ENCODE measurements around the gene TUBGCP2. TPM values are rescaled to one million over a fixed set of nuclear protein-coding genes. Genes with fewer than 3 reads are reported as not detected.

Gene TUBGCP2
- total RNA-seq, 2 experiments from 2014 or later = 52.3 to 58.2 TPM

- peaks cover 4% of the 10 kb centered on the region for H3K4me1 Mint-ChIP-seq
- no peaks in the 10 kb centered on the region for H3K36me3 Mint-ChIP-seq (ENCODE audit: low read depth)
- no peak for DNase-seq
- H3K4me3 Mint-ChIP-seq = no peak overlapping the region
- H3K27me3 Mint-ChIP-seq = peaks cover 5% of the 10 kb centered on the region
- no peaks in the 10 kb centered on the region for H3K9me3 Mint-ChIP-seq
- ChIA-PET CTCF (interaction anchor here (1.6 kb wide), 1 partner anchor 21 kb away, joined by 4 read pairs; no protein-coding TSS in a partner anchor), POLR2A (interaction anchor here (1.2 kb wide), 1 partner anchor 43 kb away, joined by 3 read pairs; no protein-coding TSS in a partner anchor)
- no peak overlapping the region for H3K27ac Mint-ChIP-seq
Observed at GRCh38 chr10:133350950-133351329, 42.3 kb upstream of the TUBGCP2 start.

GRCh38 chr10:133350283-133350949 lies 41.7 kb upstream of the TUBGCP2 start:
- H3K27me3 Mint-ChIP-seq = peaks cover 9% of the 10 kb centered on the region

GRCh38 chr10:133349577-133350011 lies 40.9 kb upstream of the TUBGCP2 start:
- Mint-ChIP-seq H3K27ac (no peak overlapping the region), H3K36me3 (ENCODE audit: low read depth) (no peaks in the 10 kb centered on the region), H3K27me3 (peaks cover 14% of the 10 kb centered on the region), H3K4me3 (no peak overlapping the region), H3K9me3 (no peaks in the 10 kb centered on the region), H3K4me1 (peaks cover 4% of the 10 kb centered on the region)
- CTCF ChIA-PET = no interaction called here
- DNase-seq = no peak
- POLR2A ChIA-PET = no interaction called here

More at GRCh38 chr10:133350283-133350949, 41.7 kb upstream of the TUBGCP2 start:
- H3K9me3 Mint-ChIP-seq = no peaks in the 10 kb centered on the region
- H3K4me3 Mint-ChIP-seq = no peak overlapping the region
- ChIA-PET CTCF (interaction anchor here (1.6 kb wide), 1 partner anchor 21 kb away, joined by 4 read pairs; no protein-coding TSS in a partner anchor), POLR2A (interaction anchor here (1.2 kb wide), 1 partner anchor 42 kb away, joined by 3 read pairs; no protein-coding TSS in a partner anchor)
- no peaks in the 10 kb centered on the region for H3K36me3 Mint-ChIP-seq (ENCODE audit: low read depth)
- no peak for DNase-seq
- no peak overlapping the region for H3K27ac Mint-ChIP-seq
- peaks cover 4% of the 10 kb centered on the region for H3K4me1 Mint-ChIP-seq

GRCh38 chr10:133349160-133349568 lies 40.5 kb upstream of the TUBGCP2 start:
- peaks cover 15% of the 10 kb centered on the region for H3K27me3 Mint-ChIP-seq
- peaks cover 5% of the 10 kb centered on the region for H3K4me1 Mint-ChIP-seq
- H3K27ac Mint-ChIP-seq = no peak overlapping the region
- no peaks in the 10 kb centered on the region for H3K36me3 Mint-ChIP-seq (ENCODE audit: low read depth)
- H3K4me3 Mint-ChIP-seq = no peak overlapping the region
- ChIA-PET CTCF (no interaction called here), POLR2A (no interaction called here)
- no peak for DNase-seq
- no peaks in the 10 kb centered on the region for H3K9me3 Mint-ChIP-seq

- DNase-seq = no peak
- Mint-ChIP-seq H3K27ac (no peak overlapping the region), H3K4me3 (no peak overlapping the region), H3K9me3 (no peaks in the 10 kb centered on the region), H3K36me3 (ENCODE audit: low read depth) (no peaks in the 10 kb centered on the region), H3K4me1 (peaks cover 9% of the 10 kb centered on the region), H3K27me3 (peaks cover 16% of the 10 kb centered on the region)
- ChIA-PET CTCF (interaction anchor here (1.0 to 1.1 kb wide), 2 partner anchors 18 kb away, joined by 3 to 6 read pairs; no protein-coding TSS in a partner anchor), POLR2A (interaction anchor here (0.6 kb wide), 1 partner anchor 11 kb away, joined by 3 read pairs; the partner anchor contains the start of gene CALY)
Observed at GRCh38 chr10:133347710-133348517, 39.2 kb upstream of the TUBGCP2 start.

- H3K36me3 Mint-ChIP-seq (ENCODE audit: low read depth) = no peaks in the 10 kb centered on the region
- ChIA-PET POLR2A (no interaction called here), CTCF (interaction anchor here (0.8 kb wide), 1 partner anchor 17 kb away, joined by 3 read pairs; no protein-coding TSS in a partner anchor)
- H3K4me1 Mint-ChIP-seq = peaks cover 9% of the 10 kb centered on the region
- no peak for DNase-seq
- H3K27ac Mint-ChIP-seq = no peak overlapping the region
- peaks cover 20% of the 10 kb centered on the region for H3K27me3 Mint-ChIP-seq
- H3K4me3 Mint-ChIP-seq = no peak overlapping the region
- H3K9me3 Mint-ChIP-seq = no peaks in the 10 kb centered on the region
Observed at GRCh38 chr10:133346413-133346812, 37.7 kb upstream of the TUBGCP2 start.

GRCh38 chr10:133344236-133344635 lies 35.6 kb upstream of the TUBGCP2 start:
- peaks cover 19% of the 10 kb centered on the region for H3K27me3 Mint-ChIP-seq
- ChIA-PET CTCF (interaction anchor here (1.2 kb wide), 1 partner anchor 15 kb away, joined by 4 read pairs; no protein-coding TSS in a partner anchor), POLR2A (no interaction called here)
- DNase-seq = no peak
- no peak overlapping the region for H3K27ac Mint-ChIP-seq
- H3K4me1 Mint-ChIP-seq = peaks cover 8% of the 10 kb centered on the region
- no peaks in the 10 kb centered on the region for H3K36me3 Mint-ChIP-seq (ENCODE audit: low read depth)
- no peaks in the 10 kb centered on the region for H3K9me3 Mint-ChIP-seq
- no peak overlapping the region for H3K4me3 Mint-ChIP-seq

GRCh38 chr10:133343558-133343957 lies 34.9 kb upstream of the TUBGCP2 start:
- CTCF ChIA-PET = no interaction called here

GRCh38 chr10:133342942-133343341 lies 34.3 kb upstream of the TUBGCP2 start:
- Mint-ChIP-seq H3K27me3 (peaks cover 15% of the 10 kb centered on the region), H3K27ac (no peak overlapping the region), H3K9me3 (no peaks in the 10 kb centered on the region), H3K4me3 (no peak overlapping the region), H3K4me1 (peaks cover 5% of the 10 kb centered on the region), H3K36me3 (ENCODE audit: low read depth) (no peaks in the 10 kb centered on the region)
- POLR2A ChIA-PET = no interaction called here
- CTCF ChIA-PET = no interaction called here
- no peak for DNase-seq

More at GRCh38 chr10:133343558-133343957, 34.9 kb upstream of the TUBGCP2 start:
- peaks cover 5% of the 10 kb centered on the region for H3K4me1 Mint-ChIP-seq
- POLR2A ChIA-PET = no interaction called here
- H3K9me3 Mint-ChIP-seq = no peaks in the 10 kb centered on the region
- H3K36me3 Mint-ChIP-seq (ENCODE audit: low read depth) = no peaks in the 10 kb centered on the region
- DNase-seq = no peak
- peaks cover 15% of the 10 kb centered on the region for H3K27me3 Mint-ChIP-seq
- H3K4me3 Mint-ChIP-seq = no peak overlapping the region
- no peak overlapping the region for H3K27ac Mint-ChIP-seq

GRCh38 chr10:133341983-133342382 lies 33.3 kb upstream of the TUBGCP2 start:
- peaks cover 15% of the 10 kb centered on the region for H3K27me3 Mint-ChIP-seq
- H3K4me3 Mint-ChIP-seq = no peak overlapping the region
- ChIA-PET POLR2A (no interaction called here), CTCF (interaction anchor here (1.3 kb wide), 1 partner anchor 12 kb away, joined by 5 read pairs; no protein-coding TSS in a partner anchor)
- no peak for DNase-seq
- H3K9me3 Mint-ChIP-seq = no peaks in the 10 kb centered on the region
- no peaks in the 10 kb centered on the region for H3K36me3 Mint-ChIP-seq (ENCODE audit: low read depth)
- no peak overlapping the region for H3K27ac Mint-ChIP-seq
- H3K4me1 Mint-ChIP-seq = peaks cover 5% of the 10 kb centered on the region

- Mint-ChIP-seq H3K27me3 (peaks cover 12% of the 10 kb centered on the region), H3K27ac (no peak overlapping the region), H3K9me3 (no peaks in the 10 kb centered on the region), H3K4me3 (no peak overlapping the region), H3K36me3 (ENCODE audit: low read depth) (no peaks in the 10 kb centered on the region), H3K4me1 (peaks cover 6% of the 10 kb centered on the region)
- CTCF ChIA-PET = no interaction called here
- POLR2A ChIA-PET = no interaction called here
- DNase-seq = no peak
Observed at GRCh38 chr10:133339708-133340380, 31.2 kb upstream of the TUBGCP2 start.

GRCh38 chr10:133338080-133339071 lies 29.7 kb upstream of the TUBGCP2 start:
- peaks cover 5% of the 10 kb centered on the region for H3K4me1 Mint-ChIP-seq
- DNase-seq = no peak
- peaks cover 14% of the 10 kb centered on the region for H3K27me3 Mint-ChIP-seq
- no peak overlapping the region for H3K27ac Mint-ChIP-seq
- ChIA-PET CTCF (no interaction called here), POLR2A (no interaction called here)
- H3K4me3 Mint-ChIP-seq = no peak overlapping the region
- H3K36me3 Mint-ChIP-seq (ENCODE audit: low read depth) = no peaks in the 10 kb centered on the region
- H3K9me3 Mint-ChIP-seq = no peaks in the 10 kb centered on the region
